ENCODE results near the gene ADARB2. TPM values are rescaled to one million over a fixed set of nuclear protein-coding genes. Genes with fewer than 3 reads are reported as not detected.

ADARB2 gene
- total and polyA plus RNA-seq, 10 of the 15 experiments (the other 5 are each of a cell fraction or from before 2014, with no cell fraction given) = 0.02 to 4.1 (median 0.76) TPM

GRCh38 chr10:1188558-1189135 lies 548.7 kb downstream of the ADARB2 start:
- ChIA-PET RAD21 (ENCODE audit: unreplicated experiment) (no interaction called here), POLR2A (no interaction called here), CTCF (no interaction called here), SMC1A (ENCODE audit: uncharacterized antibody, unreplicated experiment) (interaction anchor here (0.6 kb wide), 1 partner anchor 1040 kb away, joined by 3 read pairs; no protein-coding TSS in a partner anchor)
- WGBS (ENCODE audit: insufficient coverage, insufficient replicate concordance, low lambda C conversion rate, missing lambda C conversion rate) = 44% methylated on average over 14 of the region's 14 CpGs
- in situ Hi-C loops (cut with MboI) (no loop called here), intact Hi-C loops (cut with micrococcal nuclease; ENCODE audit: unreplicated experiment) (no loop called here)
- no peak overlapping the region for H2AFZ ChIP-seq (ENCODE audit: control insufficient read depth, low read depth, low read length)
- FAIRE-seq (no peak), DNase-seq (ENCODE audit: low read depth, low spot score) (no peak), ATAC-seq (no peak)
- BruUV-seq (replicated peaks) = no TSS peak
- H3K9ac ChIP-seq (ENCODE audit: control insufficient read depth, insufficient read depth, low read length) = no peak overlapping the region
- H3K4me1 ChIP-seq (ENCODE audit: control insufficient read depth, insufficient read depth, low read length) = no peaks in the 10 kb centered on the region
- H3K4me2 ChIP-seq (ENCODE audit: control insufficient read depth, insufficient read depth) = no peak overlapping the region
- no peaks in the 10 kb centered on the region for H3K36me3 ChIP-seq (ENCODE audit: control insufficient read depth in 2 of 2, insufficient read depth in 2 of 2, low read length in 1 of 2)
- H3K4me3 ChIP-seq = no peak overlapping the region
- TF ChIP-seq GABPA (IDR thresholded peaks at IDR 0.05; ENCODE audit: low read depth) (no peak), ZNF274 (IDR thresholded peaks at IDR 0.05; ENCODE audit: insufficient read depth, insufficient read length) (no peak), KDM1A (IDR thresholded peaks at IDR 0.05; ENCODE audit: borderline replicate concordance) (no peak), ZBTB33 (IDR thresholded peaks at IDR 0.05) (no peak), BRCA1 (IDR thresholded peaks at IDR 0.05; ENCODE audit: low read depth, low read length) (no peak), ZNF384 (IDR thresholded peaks at IDR 0.05; ENCODE audit: borderline replicate concordance, low read depth, low read length) (no peak), NR2F1 (conservative IDR thresholded peaks at IDR 0.05) (no peak), HSF1 (IDR thresholded peaks at IDR 0.05; ENCODE audit: low read depth, low read length) (no peak), HDAC2 (IDR thresholded peaks at IDR 0.05) (no peak), FOXK2 (IDR thresholded peaks at IDR 0.05) (no peak), ZNF592 (IDR thresholded peaks at IDR 0.05) (no peak), CBX3 (IDR thresholded peaks at IDR 0.05; ENCODE audit: borderline replicate concordance, low read depth) (no peak), ZNF622 (IDR thresholded peaks at IDR 0.05) (no peak), MTA2 (IDR thresholded peaks at IDR 0.05; ENCODE audit: low read depth) (no peak), NFIC (IDR thresholded peaks at IDR 0.05; ENCODE audit: low read depth, low read length) (no peak), ATF2 (IDR thresholded peaks at IDR 0.05; ENCODE audit: low read length) (no peak), CHD2 (IDR thresholded peaks at IDR 0.05; ENCODE audit: borderline replicate concordance, low read depth, low read length) (no peak), ESRRA (IDR thresholded peaks at IDR 0.05; ENCODE audit: low read length) (no peak)
- H4K20me1 ChIP-seq (ENCODE audit: control insufficient read depth, insufficient read depth) = no peaks in the 10 kb centered on the region
- H3K27me3 ChIP-seq (replicated peaks in 1 of 2; ENCODE audit: control insufficient read depth in 2 of 2, insufficient read depth in 2 of 2, low read length in 1 of 2) = peaks cover 0 to 2% of the 10 kb centered on the region in 2 experiments; a peak in 2 of 4 replicates
- no peaks in the 10 kb centered on the region for H3K79me2 ChIP-seq (ENCODE audit: control insufficient read depth, insufficient read depth, low read length)
- no peak overlapping the region for H3K27ac ChIP-seq (ENCODE audit: control insufficient read depth, insufficient read depth)
- H3K9me3 ChIP-seq (replicated peaks; ENCODE audit: control insufficient read depth, insufficient read depth, low read length) = no peaks in the 10 kb centered on the region

Measured in GM12878 (cell line).